Esophagus squamous epithelium (tissue), 4 donors: Measurements from ENCODE around the gene CPNE1.

Source experiments
- POLR2A ChIP-seq, 4 donors: fragments of 450-650 bp; IDR thresholded peaks; one replicate each; pipeline ENCODE4 v1.6.1; 2017; ENCODE audit warnings: antibody characterized with exemption in 4 of 4, mild to moderate bottlenecking in 4 of 4, moderate library complexity in 3 of 4
- TF ChIP-seq, protein P1 (sequence below), 6 experiments: fragments of 450-650 bp in 4 of 6; fragments of 200-600 bp in 2 of 6; sonication (generic) in 2 of 6; IDR thresholded peaks; one replicate each; pipeline ENCODE4 v1.5.1; 2016 to 2019; ENCODE audit warnings: antibody characterized with exemption in 6 of 6, mild to moderate bottlenecking in 4 of 6, moderate library complexity in 4 of 6

DNA sequence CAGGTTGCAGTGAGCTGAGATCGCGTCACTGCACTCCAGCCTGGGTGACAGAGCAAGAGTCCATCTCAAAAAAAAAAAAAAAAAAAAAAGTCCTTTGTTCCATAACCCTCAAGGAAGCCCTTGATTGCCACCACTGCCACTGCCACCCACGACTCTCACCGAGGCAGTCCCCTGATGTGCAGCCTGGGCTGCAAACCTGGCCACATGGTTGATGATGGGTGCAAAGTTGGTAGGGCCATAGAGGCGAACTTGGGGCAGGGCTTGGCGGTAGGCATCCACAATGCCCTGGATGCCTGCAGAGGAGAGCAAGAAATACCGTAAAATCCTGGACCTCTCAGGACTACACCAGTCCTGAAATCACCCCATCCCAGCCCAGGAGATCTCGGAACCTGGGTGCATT lies 37.6 kb downstream of the CPNE1 start:
- TF ChIP-seq, protein P1, sequence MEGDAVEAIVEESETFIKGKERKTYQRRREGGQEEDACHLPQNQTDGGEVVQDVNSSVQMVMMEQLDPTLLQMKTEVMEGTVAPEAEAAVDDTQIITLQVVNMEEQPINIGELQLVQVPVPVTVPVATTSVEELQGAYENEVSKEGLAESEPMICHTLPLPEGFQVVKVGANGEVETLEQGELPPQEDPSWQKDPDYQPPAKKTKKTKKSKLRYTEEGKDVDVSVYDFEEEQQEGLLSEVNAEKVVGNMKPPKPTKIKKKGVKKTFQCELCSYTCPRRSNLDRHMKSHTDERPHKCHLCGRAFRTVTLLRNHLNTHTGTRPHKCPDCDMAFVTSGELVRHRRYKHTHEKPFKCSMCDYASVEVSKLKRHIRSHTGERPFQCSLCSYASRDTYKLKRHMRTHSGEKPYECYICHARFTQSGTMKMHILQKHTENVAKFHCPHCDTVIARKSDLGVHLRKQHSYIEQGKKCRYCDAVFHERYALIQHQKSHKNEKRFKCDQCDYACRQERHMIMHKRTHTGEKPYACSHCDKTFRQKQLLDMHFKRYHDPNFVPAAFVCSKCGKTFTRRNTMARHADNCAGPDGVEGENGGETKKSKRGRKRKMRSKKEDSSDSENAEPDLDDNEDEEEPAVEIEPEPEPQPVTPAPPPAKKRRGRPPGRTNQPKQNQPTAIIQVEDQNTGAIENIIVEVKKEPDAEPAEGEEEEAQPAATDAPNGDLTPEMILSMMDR (IDR thresholded peaks at IDR 0.05), result no peak
- TF ChIP-seq POLR2A (IDR thresholded peaks at IDR 0.05), result no peak
